A549 (cell line): ENCODE measurements around the gene PKP1. TPM values are rescaled to one million over a fixed set of nuclear protein-coding genes. Genes with fewer than 3 reads are reported as not detected.
A peak's percentile ranks its signal among the peaks of the same experiment; 100 is the strongest.

Experiments
- ATAC-seq, 2 experiments: fragments of 200-7000 bp in 1 of 2; fragments of >200 bp in 1 of 2; cut with Nextera tagmentation in 1 of 2; cut with Tn5 transposase in 1 of 2; 3 replicates each; pipeline versions ENCODE4 v1.8.0 to v1.9.1; 2018 to 2020; ENCODE audit warnings: mild to moderate bottlenecking in 1 of 2, moderate library complexity in 1 of 2
- CTCF ChIA-PET: fragments of 300-600 bp; sonication (Branson Sonifier 250); formaldehyde crosslinking; extraction: SDS; loops from one replicate; lab custom pipeline; 2021; ENCODE audit warnings: antibody characterized with exemption, inconsistent platforms; lab: Yijun Ruan, JAX
- POLR2A ChIA-PET: fragments of 350-600 bp; formaldehyde crosslinking; extraction: SDS; loops from one replicate; lab custom pipeline; 2021; ENCODE audit warnings: antibody characterized with exemption, inconsistent platforms; lab: Yijun Ruan, JAX
- DNase-seq, 2 experiments: peaks; one replicate each; pipeline versions ENCODE4 v3.0.0 to v3.0.0-alpha.2; 2011 to 2016; ENCODE audit warnings: low read depth in 1 of 2, low spot score in 1 of 2
- FAIRE-seq: peaks from 2 replicates; lab custom pipeline; 2011; peaks lifted over from hg19 to GRCh38; lab: Jason Lieb, UNC
- H3K27ac ChIP-seq, 2 experiments: fragments of >200 bp; sonication (Bioruptor Twin); formaldehyde crosslinking; 3 replicates each; pipeline ENCODE4 v1.5.1; 2016 to 2017
- H3K4me1 ChIP-seq: fragments of >200 bp; sonication (Bioruptor Twin); formaldehyde crosslinking; 3 replicates; pipeline ENCODE4 v1.6.1; 2016
- H3K4me2 ChIP-seq: fragments of >200 bp; sonication (Bioruptor Twin); formaldehyde crosslinking; 3 replicates; pipeline ENCODE4 v1.6.1; 2016
- H3K4me3 ChIP-seq: fragments of >200 bp; sonication (Bioruptor Twin); formaldehyde crosslinking; 3 replicates; pipeline ENCODE4 v1.5.1; 2016
- H3K9me3 ChIP-seq: fragments of >200 bp; sonication (Bioruptor Twin); formaldehyde crosslinking; 3 replicates; pipeline ENCODE4 v1.6.1; 2016
- BHLHE40 ChIP-seq: IDR thresholded peaks from 2 replicates; pipeline ENCODE4 v1.6.1; 2012; ENCODE audit warnings: low read depth, low read length, inconsistent platforms
- EHF ChIP-seq: fragments of 250-450 bp; sonication (Bioruptor Pico); IDR thresholded peaks from 2 replicates; pipeline ENCODE4 v1.5.0; 2020; ENCODE audit warnings: mild to moderate bottlenecking
- ESRRA ChIP-seq: fragments of 150-350 bp; IDR thresholded peaks from 2 replicates; pipeline ENCODE4 v1.6.1; 2014; ENCODE audit warnings: mild to moderate bottlenecking, low read length, borderline replicate concordance
- FOSB ChIP-seq: fragments of 250-450 bp; sonication (Bioruptor Pico); IDR thresholded peaks from 2 replicates; pipeline ENCODE4 v1.5.0; 2020; ENCODE audit warnings: mild to moderate bottlenecking, moderate library complexity
- FOXS1 ChIP-seq: fragments of 250-450 bp; sonication (Bioruptor Pico); IDR thresholded peaks from 2 replicates; pipeline ENCODE4 v1.5.0; 2020; ENCODE audit warnings: mild to moderate bottlenecking, moderate library complexity
- HDAC2 ChIP-seq: fragments of 200-600 bp; sonication (generic); IDR thresholded peaks from 2 replicates; pipeline ENCODE4 v1.6.1; 2016
- HOXB13 ChIP-seq: fragments of 250-450 bp; sonication (Bioruptor Pico); IDR thresholded peaks from 2 replicates; pipeline ENCODE4 v1.5.0; 2020; ENCODE audit warnings: low read depth, mild to moderate bottlenecking, moderate library complexity
- KDM1A ChIP-seq: fragments of 200-600 bp; sonication (generic); IDR thresholded peaks from 2 replicates; pipeline ENCODE4 v1.6.1; 2016; ENCODE audit warnings: low read depth, mild to moderate bottlenecking
- MAZ ChIP-seq: fragments of 150-350 bp; IDR thresholded peaks from 2 replicates; pipeline ENCODE4 v1.6.1; 2014; ENCODE audit warnings: antibody characterized with exemption, low read depth, low read length, borderline replicate concordance
- NFE2L2 ChIP-seq: fragments of 150-350 bp; conservative IDR thresholded peaks from 2 replicates; pipeline ENCODE4 v1.6.1; 2014; ENCODE audit warnings: low read length
- NPAS2 ChIP-seq: fragments of 250-450 bp; sonication (Bioruptor Pico); IDR thresholded peaks from 2 replicates; pipeline ENCODE4 v1.8.0; 2022; ENCODE audit warnings: mild to moderate bottlenecking, moderate library complexity, borderline replicate concordance
- PHF8 ChIP-seq: fragments of 200-600 bp; sonication (generic); IDR thresholded peaks from 2 replicates; pipeline ENCODE4 v1.6.1; 2016; ENCODE audit warnings: low read depth, mild to moderate bottlenecking, antibody characterized with exemption, moderate library complexity, borderline replicate concordance
- RARB ChIP-seq: fragments of 250-450 bp; sonication (Bioruptor Pico); IDR thresholded peaks from 2 replicates; pipeline ENCODE4 v1.8.0; 2021; ENCODE audit warnings: mild to moderate bottlenecking, moderate library complexity
- SREBF2 ChIP-seq: fragments of 450-650 bp; IDR thresholded peaks from 2 replicates; pipeline ENCODE4 v1.6.1; 2014; ENCODE audit warnings: mild to moderate bottlenecking, moderate library complexity
- TP53 ChIP-seq: fragments of 250-450 bp; sonication (Bioruptor Pico); IDR thresholded peaks from 2 replicates; pipeline ENCODE4 v1.5.0; 2021; ENCODE audit warnings: mild to moderate bottlenecking, moderate library complexity
- WGBS: methylation state at CpG from one replicate; pipeline ENCODE4 v1.1.6; 2017; ENCODE audit errors: missing lambda C conversion rate; 5-methylcytosine and 5-hydroxymethylcytosine counted together
- polyA plus RNA-seq, 4 experiments: library from polyadenylated mRNA; depleted of rRNA in 3 of 4; stranded (reverse); fragments of >200 nt; fragmentation: RNase III in 1 of 4; extraction: RNeasy Plus Mini Kit Qiagen cat#74134 plus additional on column Dnase treatment in 1 of 4; gene quantifications; 2 replicates in 3 of 4; 3 replicates in 1 of 4; pipeline ENCODE4 v1.2.3, GENCODE V29; 2011 to 2017
- TF ChIP-seq, protein P1 (sequence below): fragments of 150-350 bp; IDR thresholded peaks from 2 replicates; pipeline ENCODE4 v1.6.1; 2014; ENCODE audit warnings: low read depth, mild to moderate bottlenecking, low read length
- TF ChIP-seq, protein P2 (sequence below): IDR thresholded peaks from 2 replicates; pipeline ENCODE4 v1.6.1; 2012; ENCODE audit warnings: low read depth, borderline replicate concordance
- TF ChIP-seq, protein P3 (sequence below): IDR thresholded peaks from 2 replicates; pipeline ENCODE4 v1.6.1; 2012
- TF ChIP-seq, protein P4 (sequence below): fragments of >200 bp; sonication (Bioruptor Twin); formaldehyde crosslinking; IDR thresholded peaks from 3 replicates; pipeline ENCODE4 v1.6.1; 2016

PKP1 gene
- polyA plus RNA-seq, 2 of the 4 experiments (the other 2 are of a cell fraction), result not detected

DNA sequence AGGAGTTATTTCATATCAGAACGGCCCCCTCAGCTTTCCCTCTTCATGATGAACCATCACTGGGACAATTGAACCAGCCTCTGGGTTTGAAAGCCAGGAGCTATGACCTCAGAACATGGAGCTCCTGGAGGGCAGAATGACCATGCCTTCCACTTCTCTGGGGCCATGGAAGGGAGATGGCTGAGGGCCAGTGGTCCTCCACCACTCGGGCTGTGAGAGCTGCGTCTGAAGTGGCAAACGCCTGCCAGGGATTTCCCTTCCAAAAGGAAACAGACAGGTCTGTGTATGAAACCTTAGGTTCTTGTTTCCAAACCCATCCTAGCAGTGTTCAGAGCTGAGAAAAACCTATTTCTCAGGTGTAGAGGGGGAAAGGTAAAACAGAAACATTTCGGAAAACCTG is 22.5 kb downstream of the PKP1 start:
- H3K27ac ChIP-seq, result no peak overlapping the region
- H3K4me3 ChIP-seq, result no peak overlapping the region
- FAIRE-seq (no peak), ATAC-seq (no peak), DNase-seq (no peak)
- POLR2A ChIA-PET, result no interaction called here
- H3K9me3 ChIP-seq, result no peaks in the 10 kb centered on the region
- H3K4me2 ChIP-seq, result no peak overlapping the region
- TF ChIP-seq BHLHE40 (no peak), ESRRA (no peak), PHF8 (no peak), NFE2L2 (no peak), EHF (CRISPR knock-in tag) (no peak), SREBF2 (no peak), NPAS2 (CRISPR knock-in tag) (no peak), FOSB (CRISPR knock-in tag) (no peak), HOXB13 (CRISPR knock-in tag) (no peak)
- TF ChIP-seq, protein P1, sequence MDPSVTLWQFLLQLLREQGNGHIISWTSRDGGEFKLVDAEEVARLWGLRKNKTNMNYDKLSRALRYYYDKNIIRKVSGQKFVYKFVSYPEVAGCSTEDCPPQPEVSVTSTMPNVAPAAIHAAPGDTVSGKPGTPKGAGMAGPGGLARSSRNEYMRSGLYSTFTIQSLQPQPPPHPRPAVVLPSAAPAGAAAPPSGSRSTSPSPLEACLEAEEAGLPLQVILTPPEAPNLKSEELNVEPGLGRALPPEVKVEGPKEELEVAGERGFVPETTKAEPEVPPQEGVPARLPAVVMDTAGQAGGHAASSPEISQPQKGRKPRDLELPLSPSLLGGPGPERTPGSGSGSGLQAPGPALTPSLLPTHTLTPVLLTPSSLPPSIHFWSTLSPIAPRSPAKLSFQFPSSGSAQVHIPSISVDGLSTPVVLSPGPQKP, result no peak
- TF ChIP-seq, protein P2, sequence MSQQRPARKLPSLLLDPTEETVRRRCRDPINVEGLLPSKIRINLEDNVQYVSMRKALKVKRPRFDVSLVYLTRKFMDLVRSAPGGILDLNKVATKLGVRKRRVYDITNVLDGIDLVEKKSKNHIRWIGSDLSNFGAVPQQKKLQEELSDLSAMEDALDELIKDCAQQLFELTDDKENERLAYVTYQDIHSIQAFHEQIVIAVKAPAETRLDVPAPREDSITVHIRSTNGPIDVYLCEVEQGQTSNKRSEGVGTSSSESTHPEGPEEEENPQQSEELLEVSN, result no peak
- TF ChIP-seq, protein P3, sequence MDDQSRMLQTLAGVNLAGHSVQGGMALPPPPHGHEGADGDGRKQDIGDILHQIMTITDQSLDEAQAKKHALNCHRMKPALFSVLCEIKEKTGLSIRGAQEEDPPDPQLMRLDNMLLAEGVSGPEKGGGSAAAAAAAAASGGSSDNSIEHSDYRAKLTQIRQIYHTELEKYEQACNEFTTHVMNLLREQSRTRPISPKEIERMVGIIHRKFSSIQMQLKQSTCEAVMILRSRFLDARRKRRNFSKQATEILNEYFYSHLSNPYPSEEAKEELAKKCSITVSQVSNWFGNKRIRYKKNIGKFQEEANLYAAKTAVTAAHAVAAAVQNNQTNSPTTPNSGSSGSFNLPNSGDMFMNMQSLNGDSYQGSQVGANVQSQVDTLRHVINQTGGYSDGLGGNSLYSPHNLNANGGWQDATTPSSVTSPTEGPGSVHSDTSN, result no peak
- TF ChIP-seq, protein P4, sequence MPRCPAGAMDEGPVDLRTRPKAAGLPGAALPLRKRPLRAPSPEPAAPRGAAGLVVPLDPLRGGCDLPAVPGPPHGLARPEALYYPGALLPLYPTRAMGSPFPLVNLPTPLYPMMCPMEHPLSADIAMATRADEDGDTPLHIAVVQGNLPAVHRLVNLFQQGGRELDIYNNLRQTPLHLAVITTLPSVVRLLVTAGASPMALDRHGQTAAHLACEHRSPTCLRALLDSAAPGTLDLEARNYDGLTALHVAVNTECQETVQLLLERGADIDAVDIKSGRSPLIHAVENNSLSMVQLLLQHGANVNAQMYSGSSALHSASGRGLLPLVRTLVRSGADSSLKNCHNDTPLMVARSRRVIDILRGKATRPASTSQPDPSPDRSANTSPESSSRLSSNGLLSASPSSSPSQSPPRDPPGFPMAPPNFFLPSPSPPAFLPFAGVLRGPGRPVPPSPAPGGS, result no peak
- CTCF ChIA-PET, result interaction anchor here (1.3 to 3.7 kb wide), 4 partner anchors 10 to 51 kb away, joined by 4 to 21 read pairs (median 4); no protein-coding TSS in a partner anchor
- H3K4me1 ChIP-seq, result peaks cover 46% of the 10 kb centered on the region
- 80% methylated on average over 5 of the region's 5 CpGs for WGBS

DNA sequence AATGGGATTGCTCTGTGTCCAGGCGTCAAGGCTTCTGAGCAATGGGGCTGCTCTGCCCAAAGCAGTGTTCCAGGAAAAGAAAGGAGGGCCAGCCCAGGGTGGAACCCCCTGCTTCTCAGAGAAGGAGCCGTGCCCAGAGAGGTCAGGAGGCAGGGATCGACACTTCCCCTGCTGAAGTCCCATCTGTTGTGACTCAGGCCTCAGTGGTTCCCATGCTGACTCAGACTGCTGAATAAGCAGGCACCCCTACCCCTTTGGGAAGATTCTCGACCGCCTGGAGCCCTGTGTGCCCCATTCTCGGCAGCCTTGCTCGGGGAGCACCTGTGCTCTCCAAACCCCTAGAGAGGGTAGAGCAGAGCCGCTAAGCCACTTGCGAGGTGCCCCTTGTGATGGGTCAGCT is 23.9 kb downstream of the PKP1 start:
- CTCF ChIA-PET, result interaction anchor here (1.5 to 6.8 kb wide), 4 partner anchors 18 to 53 kb away, joined by 4 to 50 read pairs (median 13); no protein-coding TSS in a partner anchor
- Histone ChIP-seq H3K27ac (peak overlapping the region; percentile 59 to 63; a peak in 5 of 6 replicates), H3K4me2 (peak overlapping the region; percentile 53; the same call in 2 of the 3 replicates), H3K4me1 (peaks cover 54% of the 10 kb centered on the region), H3K9me3 (no peaks in the 10 kb centered on the region), H3K4me3 (no peak overlapping the region)
- TF ChIP-seq ESRRA (no peak), FOXS1 (CRISPR knock-in tag) (no peak), RARB (CRISPR knock-in tag) (no peak), HDAC2 (no peak), HOXB13 (CRISPR knock-in tag) (no peak), MAZ (no peak), KDM1A (no peak), TP53 (CRISPR knock-in tag) (no peak)
- TF ChIP-seq, protein P3, result no peak
- WGBS, result 82% methylated on average over 7 of the region's 9 CpGs
- FAIRE-seq, result no peak
- no peak for DNase-seq
- ATAC-seq, result no peak
- POLR2A ChIA-PET, result no interaction called here
